ENCODE results near the gene ARCN1.

DNA sequence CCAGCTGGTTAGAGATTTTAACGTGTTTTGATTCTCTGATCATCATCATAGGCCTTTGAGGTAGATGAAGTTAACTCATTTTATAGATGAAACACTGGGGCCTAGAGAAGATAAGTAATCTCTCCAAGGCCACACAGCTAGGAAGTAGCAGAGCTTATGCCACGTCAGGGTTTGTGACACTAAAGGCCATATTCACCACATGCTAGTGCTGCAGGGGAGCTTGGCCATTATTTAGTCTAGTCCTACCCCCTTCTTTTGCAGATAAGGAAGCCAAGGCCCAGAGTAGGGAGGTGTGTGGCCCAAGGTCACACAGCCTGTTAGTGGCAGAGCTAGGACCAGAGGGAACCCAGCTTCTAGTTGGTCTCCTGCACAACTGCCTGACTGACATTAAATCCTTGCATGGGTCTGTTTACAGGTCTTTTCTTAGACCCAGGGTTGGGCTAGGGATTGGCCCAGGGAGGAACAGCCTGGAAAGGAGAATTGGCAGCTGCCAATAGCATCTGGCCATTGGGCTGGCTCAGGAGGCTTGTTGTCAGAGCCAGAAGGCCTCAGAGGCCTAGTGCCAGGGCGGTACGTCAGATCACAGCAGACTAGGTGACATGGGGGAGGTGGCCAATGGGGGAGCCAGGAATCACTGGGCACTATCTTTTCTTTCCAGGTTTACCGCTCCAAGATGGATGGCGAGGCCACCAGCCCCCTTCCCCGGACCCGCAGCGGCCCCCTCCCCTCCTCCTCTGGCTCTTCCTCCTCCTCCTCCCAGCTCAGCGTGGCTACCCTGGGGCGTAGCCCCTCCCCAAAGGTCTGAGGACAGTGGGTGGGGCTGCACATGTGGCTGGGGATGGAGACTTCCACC lies 71.2 kb downstream of the ARCN1 start:
- TF ChIP-seq, protein P1, sequence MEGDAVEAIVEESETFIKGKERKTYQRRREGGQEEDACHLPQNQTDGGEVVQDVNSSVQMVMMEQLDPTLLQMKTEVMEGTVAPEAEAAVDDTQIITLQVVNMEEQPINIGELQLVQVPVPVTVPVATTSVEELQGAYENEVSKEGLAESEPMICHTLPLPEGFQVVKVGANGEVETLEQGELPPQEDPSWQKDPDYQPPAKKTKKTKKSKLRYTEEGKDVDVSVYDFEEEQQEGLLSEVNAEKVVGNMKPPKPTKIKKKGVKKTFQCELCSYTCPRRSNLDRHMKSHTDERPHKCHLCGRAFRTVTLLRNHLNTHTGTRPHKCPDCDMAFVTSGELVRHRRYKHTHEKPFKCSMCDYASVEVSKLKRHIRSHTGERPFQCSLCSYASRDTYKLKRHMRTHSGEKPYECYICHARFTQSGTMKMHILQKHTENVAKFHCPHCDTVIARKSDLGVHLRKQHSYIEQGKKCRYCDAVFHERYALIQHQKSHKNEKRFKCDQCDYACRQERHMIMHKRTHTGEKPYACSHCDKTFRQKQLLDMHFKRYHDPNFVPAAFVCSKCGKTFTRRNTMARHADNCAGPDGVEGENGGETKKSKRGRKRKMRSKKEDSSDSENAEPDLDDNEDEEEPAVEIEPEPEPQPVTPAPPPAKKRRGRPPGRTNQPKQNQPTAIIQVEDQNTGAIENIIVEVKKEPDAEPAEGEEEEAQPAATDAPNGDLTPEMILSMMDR (IDR thresholded peaks at IDR 0.05; ENCODE audit: poor library complexity, severe bottlenecking) = no peak
- no peak for TF ChIP-seq EZH2 (IDR thresholded peaks at IDR 0.05; ENCODE audit: borderline replicate concordance, insufficient read depth, low read length, poor library complexity, severe bottlenecking)
